Stimulated activated naive B cell treated with anti-CD40 and anti-IgM and Interleukin-4, amounts not matched to agents 10 μg/mL and 1 μg/mL and 100 μg/mL, for 72 hours (primary cell): ENCODE results near the gene MAD1L1.
A peak's percentile ranks its signal among the peaks of the same experiment; 100 is the strongest.
"Not testable (repeated sequence)": the region's sequence is repeated elsewhere in the genome, so short reads cannot be mapped to it uniquely, and the experiment has no call there.

ENCODE experiments used
- ATAC-seq, 2 donors: fragments of 150-1000 bp; cut with Tn5 transposase; replicated peaks; 2 replicates each; pipeline ENCODE4 v1.10.0; 2021; ENCODE audit warnings: moderate library complexity in 1 of 2
- DNase-seq: peaks from one replicate; pipeline ENCODE4 v3.0.0; 2021
- H3K27ac Mint-ChIP-seq: one replicate; pipeline ENCODE4 v1.8.0; 2022; ENCODE audit warnings: mild to moderate bottlenecking, mixed read lengths
- H3K27me3 Mint-ChIP-seq, 2 donors: one replicate each; pipeline ENCODE4 v1.8.0; 2022; ENCODE audit warnings: mixed read lengths in 2 of 2
- H3K36me3 Mint-ChIP-seq, 2 donors: one replicate each; pipeline ENCODE4 v1.8.0; 2022; ENCODE audit warnings: mixed read lengths in 2 of 2, mild to moderate bottlenecking in 1 of 2
- H3K4me1 Mint-ChIP-seq, 2 donors: one replicate each; pipeline ENCODE4 v1.8.0; 2022; ENCODE audit warnings: mixed read lengths in 2 of 2, mild to moderate bottlenecking in 1 of 2
- H3K4me3 Mint-ChIP-seq, 2 donors: one replicate each; pipeline ENCODE4 v1.8.0; 2022; ENCODE audit warnings: mild to moderate bottlenecking in 2 of 2, mixed read lengths in 2 of 2, moderate library complexity in 1 of 2
- H3K9me3 Mint-ChIP-seq, 2 donors: one replicate each; pipeline ENCODE4 v1.8.0; 2022; ENCODE audit warnings: mixed read lengths in 2 of 2, mild to moderate bottlenecking in 1 of 2

MAD1L1 gene

DNA sequence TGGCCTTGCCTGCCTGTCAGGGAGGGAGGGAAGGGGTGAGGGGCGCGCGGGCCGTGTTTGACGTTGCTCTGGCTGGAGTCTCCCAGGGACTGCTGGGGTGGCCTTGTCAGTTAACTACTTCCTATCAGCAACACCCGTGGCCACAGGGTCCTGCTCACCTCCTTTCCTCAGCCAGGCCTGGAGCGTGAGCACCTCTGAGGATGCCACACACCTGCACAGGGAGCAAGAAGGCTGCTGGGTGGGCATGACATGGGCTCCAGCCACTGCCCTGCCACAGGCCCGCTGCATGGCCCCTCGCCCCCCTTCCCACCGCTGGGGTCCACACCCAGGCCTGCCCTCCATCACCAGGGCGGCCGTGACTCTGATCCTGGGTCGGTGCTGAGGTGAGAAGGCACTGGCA lies 350.3 kb downstream of the MAD1L1 start:
- Mint-ChIP-seq H3K27ac (peak overlapping the region; percentile 14), H3K36me3 (peaks cover 23 to 51% of the 10 kb centered on the region in 2 donors)

GRCh38 chr7:1881946-1882345 lies 350.8 kb downstream of the MAD1L1 start:
- ATAC-seq, result no peak
- Mint-ChIP-seq H3K27me3 (no peaks in the 10 kb centered on the region), H3K4me3 (no peak overlapping the region), H3K36me3 (peaks cover 19 to 45% of the 10 kb centered on the region in 2 donors), H3K4me1 (peaks cover 8 to 15% of the 10 kb centered on the region in 2 donors), H3K27ac (no peak overlapping the region), H3K9me3 (peaks cover 2 to 4% of the 10 kb centered on the region in 2 donors)
- no peak for DNase-seq

More for the DNA sequence above, 350.3 kb downstream of the MAD1L1 start:
- Mint-ChIP-seq H3K4me1 (peaks cover 8 to 15% of the 10 kb centered on the region in 2 donors), H3K9me3 (peaks cover 2 to 4% of the 10 kb centered on the region in 2 donors), H3K27me3 (no peaks in the 10 kb centered on the region), H3K4me3 (no peak overlapping the region)
- ATAC-seq (no peak), DNase-seq (no peak)

DNA sequence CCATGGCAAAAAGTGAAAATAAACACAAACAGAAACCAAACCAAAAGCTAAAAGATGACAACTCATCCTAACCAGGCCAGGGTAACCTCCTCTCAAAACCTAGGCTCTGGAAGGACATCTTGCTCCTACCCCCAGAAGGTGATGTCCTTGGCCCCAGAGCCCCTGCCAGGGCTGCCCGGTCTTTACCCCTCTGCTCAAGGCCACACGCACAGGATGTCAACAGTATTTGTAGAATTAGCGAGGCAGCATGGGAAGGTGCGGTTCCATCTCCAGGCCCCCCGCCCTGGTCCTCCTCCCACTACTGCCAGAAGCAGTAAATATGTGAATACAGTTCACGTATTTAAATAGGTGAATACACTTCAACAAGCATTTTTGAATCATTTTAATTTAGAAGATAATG lies 356.1 kb downstream of the MAD1L1 start:
- H3K9me3 Mint-ChIP-seq, H3K27ac Mint-ChIP-seq, ATAC-seq, H3K27me3 Mint-ChIP-seq, DNase-seq, H3K4me3 Mint-ChIP-seq: not testable (repeated sequence)
- peaks cover 8 to 30% of the 10 kb centered on the region in 2 donors for H3K4me1 Mint-ChIP-seq
- peaks cover 18 to 34% of the 10 kb centered on the region in 2 donors for H3K36me3 Mint-ChIP-seq

GRCh38 chr7:1875392-1876199 lies 357.1 kb downstream of the MAD1L1 start:
- Mint-ChIP-seq H3K4me1 (peaks cover 9 to 30% of the 10 kb centered on the region in 2 donors), H3K4me3 (peak overlapping the region in 1 of 2 donors; percentile 48), H3K27ac (peak overlapping the region; percentile 47), H3K36me3 (peaks cover 23 to 42% of the 10 kb centered on the region in 2 donors)
- ATAC-seq, result peak; percentile 95 to 98
- not testable (repeated sequence) for H3K27me3 Mint-ChIP-seq, DNase-seq, H3K9me3 Mint-ChIP-seq

DNA sequence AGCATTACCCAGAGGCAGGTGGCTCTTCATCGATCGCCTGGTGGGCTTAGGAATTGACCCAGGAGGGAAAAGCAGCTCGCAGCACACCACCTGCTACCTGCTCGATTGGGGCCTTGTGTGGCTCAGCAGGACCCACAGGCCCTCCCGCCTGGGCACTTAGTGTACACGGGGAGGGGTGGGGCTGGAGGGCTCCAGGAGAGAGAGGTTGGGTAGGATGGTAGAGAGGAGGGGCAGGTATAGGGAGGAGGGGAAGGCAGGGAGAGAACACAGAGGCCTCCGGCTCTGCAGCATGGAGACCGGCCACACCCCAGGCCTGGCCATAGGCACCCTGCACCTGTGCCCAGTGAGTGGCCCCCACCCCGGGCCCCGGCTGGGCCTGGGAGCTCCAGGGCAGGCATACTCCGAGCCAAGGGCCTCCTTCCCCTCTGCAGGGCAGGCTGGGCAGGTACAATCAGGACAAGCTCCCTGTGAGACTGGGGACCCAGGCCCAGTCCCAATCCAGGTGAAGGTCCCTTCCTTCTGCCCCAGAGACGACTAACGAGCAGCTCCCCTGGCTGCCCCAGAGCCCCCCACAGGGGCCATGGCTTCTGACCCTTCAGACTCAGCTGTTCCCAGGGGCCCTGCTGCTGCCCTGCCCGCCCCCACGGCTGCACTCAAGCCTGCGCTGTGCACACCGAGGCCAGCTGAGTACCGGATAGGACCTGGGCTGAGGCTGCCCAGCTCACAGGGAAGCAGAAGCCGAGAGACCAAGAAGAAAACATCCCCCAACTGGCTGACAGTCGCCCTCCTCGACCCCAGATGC lies 358.0 kb downstream of the MAD1L1 start:
- Mint-ChIP-seq H3K36me3 (peaks cover 20 to 35% of the 10 kb centered on the region in 2 donors), H3K4me1 (peaks cover 14 to 30% of the 10 kb centered on the region in 2 donors)
- not testable (repeated sequence) for H3K9me3 Mint-ChIP-seq, H3K4me3 Mint-ChIP-seq, H3K27me3 Mint-ChIP-seq, H3K27ac Mint-ChIP-seq, DNase-seq, ATAC-seq

DNA sequence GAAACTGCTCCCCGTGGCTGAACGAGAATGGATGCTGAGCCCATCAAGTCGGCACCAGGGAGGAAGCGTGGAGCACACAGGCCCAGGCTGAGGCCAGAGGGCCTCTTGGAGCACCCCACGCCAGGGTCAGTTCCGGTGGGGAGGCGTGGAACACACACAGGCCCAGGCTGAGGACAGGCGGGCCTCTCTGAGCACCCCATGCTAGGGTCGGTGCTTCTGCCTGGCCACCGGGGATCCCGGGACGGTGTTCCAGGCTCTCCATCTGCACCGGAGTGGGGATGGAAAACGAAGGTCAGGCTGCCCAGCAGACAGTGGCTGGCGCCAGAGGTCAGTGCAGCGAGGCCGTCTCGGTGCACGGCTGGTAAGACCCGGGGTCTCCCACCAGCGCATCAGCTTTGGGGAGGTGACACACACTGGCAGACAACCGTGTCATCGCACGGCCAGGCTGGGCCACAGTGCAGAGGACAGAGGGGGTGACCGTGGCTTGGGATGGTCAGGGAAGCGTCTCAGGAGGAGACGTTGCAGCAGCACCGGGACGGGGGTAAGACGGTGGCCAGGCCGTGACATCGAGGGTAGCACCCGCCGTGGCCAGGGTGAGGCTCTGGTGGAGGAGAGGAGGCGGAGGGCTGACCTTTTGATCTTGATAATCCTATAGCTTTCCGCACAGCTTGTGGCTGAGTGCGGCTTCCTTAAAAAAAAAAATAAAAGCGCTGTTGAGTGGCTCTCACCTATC lies 358.7 kb downstream of the MAD1L1 start:
- ATAC-seq (no peak), DNase-seq (no peak)
- Mint-ChIP-seq H3K27ac (no peak overlapping the region), H3K9me3 (peaks cover 4 to 7% of the 10 kb centered on the region in 2 donors), H3K4me3 (peak overlapping the region in 1 of 2 donors; percentile 41), H3K27me3 (no peaks in the 10 kb centered on the region), H3K4me1 (peaks cover 14 to 30% of the 10 kb centered on the region in 2 donors), H3K36me3 (peaks cover 13 to 34% of the 10 kb centered on the region in 2 donors)

DNA sequence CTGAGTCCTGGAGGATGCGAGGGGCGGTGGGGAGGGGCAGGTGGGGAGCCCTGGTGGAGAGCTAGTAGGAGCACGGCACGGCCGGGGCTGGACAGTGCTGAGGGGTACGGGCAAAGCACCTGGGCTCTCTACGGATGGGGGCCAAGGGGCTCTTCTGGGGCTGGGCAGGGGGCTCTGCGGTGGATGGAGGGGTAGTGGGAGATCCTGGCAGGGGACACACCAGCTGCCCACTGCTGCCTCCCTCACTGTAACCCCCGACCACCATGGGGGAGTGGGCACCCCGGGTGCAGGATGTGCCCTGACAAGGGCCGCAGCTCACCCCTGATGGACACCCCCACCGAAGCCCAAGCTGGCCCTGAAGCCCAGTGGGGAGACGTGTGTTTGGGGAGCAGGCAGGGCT lies 359.3 kb downstream of the MAD1L1 start:
- ATAC-seq (no peak), DNase-seq (no peak)
- H3K27me3 Mint-ChIP-seq, result no peaks in the 10 kb centered on the region
- H3K4me1 Mint-ChIP-seq, result peaks cover 14 to 30% of the 10 kb centered on the region in 2 donors
- no peak overlapping the region for H3K4me3 Mint-ChIP-seq
- H3K36me3 Mint-ChIP-seq, result peaks cover 13 to 34% of the 10 kb centered on the region in 2 donors
- H3K9me3 Mint-ChIP-seq, result peaks cover 4 to 7% of the 10 kb centered on the region in 2 donors
- no peak overlapping the region for H3K27ac Mint-ChIP-seq

GRCh38 chr7:1873070-1873405 lies 359.7 kb downstream of the MAD1L1 start:
- Mint-ChIP-seq H3K36me3 (peaks cover 13 to 33% of the 10 kb centered on the region in 2 donors), H3K9me3 (peaks cover 4 to 7% of the 10 kb centered on the region in 2 donors), H3K27ac (no peak overlapping the region)

DNA sequence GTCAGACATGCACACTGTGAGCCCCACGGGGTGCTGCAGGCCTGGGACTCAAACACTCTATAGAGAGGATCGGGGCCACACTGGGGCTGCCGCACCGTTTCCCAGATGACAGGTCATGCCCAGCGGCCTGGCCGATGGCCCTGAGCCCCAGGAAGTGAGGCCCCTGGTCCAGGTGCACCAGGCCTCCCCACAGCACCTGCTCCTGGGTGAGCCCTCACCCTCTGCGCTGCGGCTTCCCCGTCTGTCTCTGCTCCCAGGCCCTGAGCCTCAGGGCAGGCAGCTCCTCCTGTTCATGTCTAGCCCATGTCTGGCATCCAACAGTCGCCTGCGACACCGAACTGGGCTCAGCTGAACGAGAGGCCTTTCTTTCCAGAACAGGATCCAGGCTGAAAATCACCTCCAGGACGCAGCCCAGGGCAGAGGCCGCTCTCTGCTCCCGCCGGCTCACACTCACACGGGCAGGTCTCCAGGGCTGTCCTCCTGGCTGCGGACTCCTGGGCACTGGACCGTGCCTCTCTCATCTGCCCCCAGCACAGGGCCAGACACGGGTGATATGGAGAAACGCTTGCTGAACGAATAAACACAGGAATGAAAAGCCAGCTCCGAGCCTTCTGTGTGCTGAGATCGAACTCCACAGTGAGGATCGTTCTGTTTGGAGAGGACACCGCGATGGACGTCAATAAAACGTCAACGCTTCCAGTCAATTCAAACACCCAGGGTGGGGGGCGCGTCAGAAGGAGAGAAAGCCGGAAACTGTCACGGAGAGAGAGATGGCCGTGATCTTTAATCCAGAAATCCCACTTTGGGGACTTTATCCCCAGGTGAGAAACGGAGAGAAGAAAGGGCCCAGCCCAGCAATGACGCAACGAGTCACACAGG lies 360.3 kb downstream of the MAD1L1 start:
- DNase-seq (no peak), ATAC-seq (no peak)
- no peaks in the 10 kb centered on the region for H3K27me3 Mint-ChIP-seq
- peaks cover 13 to 27% of the 10 kb centered on the region in 2 donors for H3K36me3 Mint-ChIP-seq
- peaks cover 0 to 5% of the 10 kb centered on the region in 2 donors for H3K9me3 Mint-ChIP-seq
- no peak overlapping the region for H3K27ac Mint-ChIP-seq
- H3K4me1 Mint-ChIP-seq, result peaks cover 14 to 30% of the 10 kb centered on the region in 2 donors
- H3K4me3 Mint-ChIP-seq, result no peak overlapping the region

More at GRCh38 chr7:1873070-1873405, 359.7 kb downstream of the MAD1L1 start:
- ATAC-seq, result no peak
- DNase-seq, result no peak
- H3K4me1 Mint-ChIP-seq, result peaks cover 14 to 30% of the 10 kb centered on the region in 2 donors
- H3K27me3 Mint-ChIP-seq, result no peaks in the 10 kb centered on the region
- H3K4me3 Mint-ChIP-seq, result no peak overlapping the region

- peaks cover 0 to 5% of the 10 kb centered on the region in 2 donors for H3K9me3 Mint-ChIP-seq
- H3K27ac Mint-ChIP-seq, result no peak overlapping the region
- DNase-seq, result no peak
- no peak for ATAC-seq
- no peak overlapping the region for H3K4me3 Mint-ChIP-seq
- peaks cover 21 to 37% of the 10 kb centered on the region in 2 donors for H3K36me3 Mint-ChIP-seq
- H3K4me1 Mint-ChIP-seq, result peaks cover 17 to 27% of the 10 kb centered on the region in 2 donors
- no peaks in the 10 kb centered on the region for H3K27me3 Mint-ChIP-seq
Measured at GRCh38 chr7:1869452-1870130, 363.2 kb downstream of the MAD1L1 start.

GRCh38 chr7:1868516-1869165 lies 364.1 kb downstream of the MAD1L1 start:
- ATAC-seq, result no peak
- Mint-ChIP-seq H3K36me3 (peaks cover 21 to 36% of the 10 kb centered on the region in 2 donors), H3K4me1 (peaks cover 22 to 25% of the 10 kb centered on the region in 2 donors)

GRCh38 chr7:1867370-1868260 lies 365.1 kb downstream of the MAD1L1 start:
- no peaks in the 10 kb centered on the region for H3K27me3 Mint-ChIP-seq
- no peak overlapping the region for H3K4me3 Mint-ChIP-seq
- H3K9me3 Mint-ChIP-seq, result peaks cover 0 to 5% of the 10 kb centered on the region in 2 donors
- no peak for ATAC-seq
- H3K36me3 Mint-ChIP-seq, result peaks cover 20 to 34% of the 10 kb centered on the region in 2 donors
- DNase-seq, result no peak
- peaks cover 28 to 35% of the 10 kb centered on the region in 2 donors for H3K4me1 Mint-ChIP-seq
- H3K27ac Mint-ChIP-seq, result no peak overlapping the region

More at GRCh38 chr7:1868516-1869165, 364.1 kb downstream of the MAD1L1 start:
- Mint-ChIP-seq H3K27me3 (no peaks in the 10 kb centered on the region), H3K27ac (no peak overlapping the region), H3K9me3 (peaks cover 0 to 5% of the 10 kb centered on the region in 2 donors), H3K4me3 (no peak overlapping the region)
- DNase-seq, result no peak
